SK-N-SH (cell line): ENCODE results near the gene CRIP3. TPM values are rescaled to one million over a fixed set of nuclear protein-coding genes. Genes with fewer than 3 reads are reported as not detected.
"Not testable (repeated sequence)": the region's sequence is repeated elsewhere in the genome, so short reads cannot be mapped to it uniquely, and the experiment has no call there.

Experiments used
- CTCF ChIA-PET: fragments of 300-600, 350-600 bp; formaldehyde crosslinking; extraction: SDS; loops from one replicate; lab custom pipeline; 2021; lab: Yijun Ruan, JAX
- POLR2A ChIA-PET: fragments of 350-600 bp; sonication (Branson Sonifier 250); formaldehyde crosslinking; extraction: SDS; loops from one replicate; lab custom pipeline; 2020; ENCODE audit warnings: antibody characterized with exemption, inconsistent platforms; lab: Yijun Ruan, JAX
- DNase-seq: peaks from one replicate; pipeline ENCODE4 v3.0.0; 2012
- H2AFZ ChIP-seq: fragments of 200-600 bp; sonication (generic); 2 replicates; pipeline ENCODE4 v1.8.1; 2016; ENCODE audit warnings: antibody characterized with exemption, mild to moderate bottlenecking, low read depth
- H3F3A ChIP-seq: fragments of 200-600 bp; sonication (generic); replicated peaks from 2 replicates; pipeline ENCODE3; 2016; ENCODE audit warnings: antibody characterized with exemption, mild to moderate bottlenecking; ENCODE audit not compliant: insufficient read depth
- H3K27ac ChIP-seq, 2 experiments: fragments of 200-500 bp in 1 of 2; fragments of 200-600 bp in 1 of 2; sonication (Bioruptor generic) in 1 of 2; sonication (generic), shearing (Covaris generic) in 1 of 2; 2 replicates each; pipeline versions ENCODE4 v1.5.1 to v1.6.1; 2014 to 2016; ENCODE audit warnings: low read depth in 2 of 2, inconsistent platforms in 1 of 2, low read length in 1 of 2, mild to moderate bottlenecking in 1 of 2, mixed read lengths in 1 of 2
- H3K27me3 ChIP-seq: fragments of 200-600 bp; sonication (generic), shearing (Covaris generic); 2 replicates; pipeline ENCODE4 v1.6.1; 2016; ENCODE audit warnings: mixed run types; ENCODE audit not compliant: insufficient read depth
- H3K36me3 ChIP-seq, 2 experiments: fragments of 200-500 bp in 1 of 2; fragments of 200-600 bp in 1 of 2; sonication (Bioruptor generic) in 1 of 2; sonication (generic) in 1 of 2; replicated peaks in 1 of 2; 2 replicates each; pipeline versions ENCODE3 to v1.5.1; 2014 to 2016; ENCODE audit warnings: low read length in 1 of 2, mild to moderate bottlenecking in 1 of 2; ENCODE audit not compliant: insufficient read depth in 2 of 2, control insufficient read depth in 1 of 2
- H3K4me1 ChIP-seq, 2 experiments: fragments of 200-500 bp in 1 of 2; fragments of 200-600 bp in 1 of 2; sonication (Bioruptor generic) in 1 of 2; sonication (generic), shearing (Covaris generic) in 1 of 2; 2 replicates each; pipeline versions ENCODE4 v1.5.1 to v1.6.1; 2014 to 2016; ENCODE audit warnings: low read depth in 1 of 2, low read length in 1 of 2, mixed run types in 1 of 2; ENCODE audit not compliant: insufficient read depth in 2 of 2, control insufficient read depth in 1 of 2
- H3K4me2 ChIP-seq: fragments of 200-600 bp; sonication (generic), shearing (Covaris generic); 2 replicates; pipeline ENCODE4 v1.6.1; 2017; ENCODE audit warnings: mixed run types
- H3K4me3 ChIP-seq, 2 experiments: fragments of 200-500 bp in 1 of 2; fragments of 200-600 bp in 1 of 2; sonication (Bioruptor generic) in 1 of 2; sonication (generic), shearing (Covaris generic) in 1 of 2; 2 replicates each; pipeline versions ENCODE4 v1.5.1 to v1.8.1; 2014 to 2016; ENCODE audit warnings: low read depth in 2 of 2, inconsistent platforms in 1 of 2, low read length in 1 of 2, mild to moderate bottlenecking in 1 of 2, mixed read lengths in 1 of 2, moderate library complexity in 1 of 2
- H3K79me2 ChIP-seq: fragments of 200-600 bp; sonication (generic); 2 replicates; pipeline ENCODE4 v1.8.1; 2017; ENCODE audit warnings: mild to moderate bottlenecking; ENCODE audit not compliant: insufficient read depth
- H3K9ac ChIP-seq: fragments of 200-600 bp; sonication (generic); 2 replicates; pipeline ENCODE4 v1.6.1; 2017; ENCODE audit warnings: mixed run types
- H3K9me2 ChIP-seq: fragments of 200-600 bp; sonication (generic); 2 replicates; pipeline ENCODE4 v1.6.1; 2017; ENCODE audit warnings: mixed run types
- H3K9me3 ChIP-seq: fragments of 200-600 bp; sonication (generic); 2 replicates; pipeline ENCODE4 v1.6.1; 2017; ENCODE audit warnings: mixed run types, mild to moderate bottlenecking, moderate library complexity
- H4K20me1 ChIP-seq: fragments of 200-600 bp; sonication (generic); 2 replicates; pipeline ENCODE4 v1.6.1; 2017; ENCODE audit warnings: mild to moderate bottlenecking, mixed run types; ENCODE audit not compliant: insufficient read depth
- CTCF ChIP-seq: fragments of 200-600 bp; sonication (generic); IDR thresholded peaks from 2 replicates; pipeline ENCODE4 v1.6.1; 2017; ENCODE audit warnings: antibody characterized with exemption, mild to moderate bottlenecking, moderate library complexity
- EZH2phosphoT487 ChIP-seq: fragments of 200-600 bp; sonication (generic); IDR thresholded peaks from 2 replicates; pipeline ENCODE4 v1.6.1; 2017; ENCODE audit warnings: low read depth, mixed run types, mild to moderate bottlenecking, antibody characterized with exemption, moderate library complexity, borderline replicate concordance
- RAD21 ChIP-seq: IDR thresholded peaks from 2 replicates; pipeline ENCODE4 v1.6.1; 2012; ENCODE audit warnings: mild to moderate bottlenecking, low read length
- SIN3A ChIP-seq: IDR thresholded peaks from 2 replicates; pipeline ENCODE4 v1.6.1; 2012; ENCODE audit warnings: low read depth, mild to moderate bottlenecking, low read length, moderate library complexity, borderline replicate concordance
- TAF1 ChIP-seq: IDR thresholded peaks from 2 replicates; pipeline ENCODE4 v1.6.1; 2012; ENCODE audit warnings: low read depth, mild to moderate bottlenecking, low read length, moderate library complexity, borderline replicate concordance
- TCF12 ChIP-seq: IDR thresholded peaks from 2 replicates; pipeline ENCODE4 v1.4.0; 2012
- WGBS: methylation state at CpG from one replicate; pipeline ENCODE4 v1.1.6; 2017; ENCODE audit warnings: low lambda C conversion rate; 5-methylcytosine and 5-hydroxymethylcytosine counted together
- polyA plus RNA-seq, 3 experiments: library from polyadenylated mRNA; depleted of rRNA; stranded (reverse); fragments of >200 nt; gene quantifications; 2 replicates each; pipeline ENCODE4 v1.2.3, GENCODE V29; 2012

The CRIP3 gene
- polyA plus RNA-seq, 1 of the 3 experiments (the other 2 are of a cell fraction), result not detected

- 94% methylated on average over 2 of the region's 2 CpGs for WGBS
- ChIA-PET POLR2A (no interaction called here), CTCF (interaction anchor here (0.9 to 2.1 kb wide), 4 partner anchors 9 to 127 kb away, joined by 3 to 6 read pairs (median 4); partner anchors contain the start of genes DNPH1 and ZNF318)
- H3F3A ChIP-seq, result peaks cover 9% of the 10 kb centered on the region
- no peak overlapping the region for H3K4me3 ChIP-seq
- peak; percentile 16 for DNase-seq
- H4K20me1 ChIP-seq, result no peaks in the 10 kb centered on the region
- H3K4me1 ChIP-seq, result peaks cover 0 to 4% of the 10 kb centered on the region in 2 experiments; a peak in 2 of 4 replicates
- no peak overlapping the region for H2AFZ ChIP-seq
- no peak overlapping the region for H3K9ac ChIP-seq
- no peaks in the 10 kb centered on the region for H3K9me2 ChIP-seq
- H3K79me2 ChIP-seq, result peaks cover 6% of the 10 kb centered on the region
- no peak overlapping the region for H3K4me2 ChIP-seq
- peaks cover 43 to 68% of the 10 kb centered on the region in 2 experiments for H3K36me3 ChIP-seq
- no peaks in the 10 kb centered on the region for H3K9me3 ChIP-seq
- H3K27me3 ChIP-seq, result no peaks in the 10 kb centered on the region
- TF ChIP-seq CTCF, result peak; percentile 34
- TF ChIP-seq TCF12, result no peak
- TF ChIP-seq SIN3A, result no peak
- peak; percentile 43 for TF ChIP-seq RAD21
- no peak for TF ChIP-seq TAF1
- no peak overlapping the region for H3K27ac ChIP-seq
Observed at GRCh38 chr6:43355862-43356590, 47.4 kb upstream of the CRIP3 start.

GRCh38 chr6:43351951-43352350, 43.3 kb upstream of the CRIP3 start:
- POLR2A ChIA-PET, CTCF ChIA-PET: not testable (repeated sequence)
- 90% methylated on average over 5 of the region's 5 CpGs for WGBS

GRCh38 chr6:43347444-43347843, 38.8 kb upstream of the CRIP3 start:
- peaks cover 43 to 69% of the 10 kb centered on the region in 2 experiments for H3K36me3 ChIP-seq
- H3K9me2 ChIP-seq, result no peaks in the 10 kb centered on the region
- no peaks in the 10 kb centered on the region for H3K27me3 ChIP-seq
- no peak overlapping the region for H3K27ac ChIP-seq
- no peaks in the 10 kb centered on the region for H4K20me1 ChIP-seq
- no peaks in the 10 kb centered on the region for H3K79me2 ChIP-seq
- H3K4me2 ChIP-seq, result no peak overlapping the region
- WGBS, result 93% methylated on average over 3 of the region's 3 CpGs
- H3F3A ChIP-seq, result no peaks in the 10 kb centered on the region
- no peak overlapping the region for H2AFZ ChIP-seq
- CTCF ChIA-PET, result no interaction called here
- no peak for DNase-seq
- no peak overlapping the region for H3K4me3 ChIP-seq
- no peak for TF ChIP-seq EZH2phosphoT487
- no peak for TF ChIP-seq TCF12
- POLR2A ChIA-PET, result no interaction called here
- no peak overlapping the region for H3K9ac ChIP-seq
- H3K4me1 ChIP-seq, result no peaks in the 10 kb centered on the region
- no peaks in the 10 kb centered on the region for H3K9me3 ChIP-seq

More at GRCh38 chr6:43351951-43352350, 43.3 kb upstream of the CRIP3 start:
- not testable (repeated sequence) for H3K27ac ChIP-seq, H3K9me2 ChIP-seq, H2AFZ ChIP-seq, DNase-seq, H3K79me2 ChIP-seq, H3K27me3 ChIP-seq, H3K9ac ChIP-seq, H3K4me2 ChIP-seq, H3F3A ChIP-seq, H3K4me3 ChIP-seq, H3K9me3 ChIP-seq, H4K20me1 ChIP-seq, H3K4me1 ChIP-seq
- H3K36me3 ChIP-seq, result peaks cover 54 to 55% of the 10 kb centered on the region in 2 experiments
